8988T (cell line): ENCODE results near the gene GPR17.

Source experiments
- DNase-seq: peaks from one replicate; pipeline ENCODE4 v3.0.0; 2011

GPR17 gene

GRCh38 chr2:127674241-127675209 lies 28.6 kb downstream of the GPR17 start:
- peak; percentile 73 for DNase-seq

- peak; percentile 84 for DNase-seq
Observed at GRCh38 chr2:127675331-127676261, 29.6 kb downstream of the GPR17 start, which contains the start of gene LIMS2. Gene LIMS2, minus strand, starts transcription at chr2:127675530. Its CDS starts 506 bp downstream, at chr2:127675024.

- DNase-seq: no peak
Observed at GRCh38 chr2:127676906-127677305, 31.0 kb downstream of the GPR17 start.

- DNase-seq: no peak
Observed at GRCh38 chr2:127678531-127678930, 32.6 kb downstream of the GPR17 start.

- no peak for DNase-seq
Observed at GRCh38 chr2:127678991-127679390, 33.0 kb downstream of the GPR17 start.

GRCh38 chr2:127679680-127680361 lies 33.9 kb downstream of the GPR17 start:
- no peak for DNase-seq

- DNase-seq: no peak
Observed at GRCh38 chr2:127680706-127681287, 34.8 kb downstream of the GPR17 start.

GRCh38 chr2:127681288-127681804 lies 35.4 kb downstream of the GPR17 start:
- no peak for DNase-seq

GRCh38 chr2:127681976-127682857 lies 36.3 kb downstream of the GPR17 start:
- no peak for DNase-seq

- no peak for DNase-seq
Observed at GRCh38 chr2:127683056-127683455, 37.1 kb downstream of the GPR17 start.

GRCh38 chr2:127683757-127684156 lies 37.8 kb downstream of the GPR17 start:
- no peak for DNase-seq

GRCh38 chr2:127685410-127686080 lies 39.6 kb downstream of the GPR17 start:
- no peak for DNase-seq

- DNase-seq: no peak
Observed at GRCh38 chr2:127688405-127688804, 42.5 kb downstream of the GPR17 start.

- DNase-seq: no peak
Observed at GRCh38 chr2:127690696-127691095, 44.7 kb downstream of the GPR17 start.

- no peak for DNase-seq
Observed at GRCh38 chr2:127694986-127695385, 49.0 kb downstream of the GPR17 start.

GRCh38 chr2:127695491-127696472 lies 49.8 kb downstream of the GPR17 start:
- DNase-seq: peak; percentile 75

GRCh38 chr2:127697482-127698180 lies 51.7 kb downstream of the GPR17 start:
- no peak for DNase-seq

GRCh38 chr2:127698553-127699355 lies 52.8 kb downstream of the GPR17 start:
- DNase-seq: no peak
